ENCODE measurements around the gene POC1A.

The POC1A gene

DNA sequence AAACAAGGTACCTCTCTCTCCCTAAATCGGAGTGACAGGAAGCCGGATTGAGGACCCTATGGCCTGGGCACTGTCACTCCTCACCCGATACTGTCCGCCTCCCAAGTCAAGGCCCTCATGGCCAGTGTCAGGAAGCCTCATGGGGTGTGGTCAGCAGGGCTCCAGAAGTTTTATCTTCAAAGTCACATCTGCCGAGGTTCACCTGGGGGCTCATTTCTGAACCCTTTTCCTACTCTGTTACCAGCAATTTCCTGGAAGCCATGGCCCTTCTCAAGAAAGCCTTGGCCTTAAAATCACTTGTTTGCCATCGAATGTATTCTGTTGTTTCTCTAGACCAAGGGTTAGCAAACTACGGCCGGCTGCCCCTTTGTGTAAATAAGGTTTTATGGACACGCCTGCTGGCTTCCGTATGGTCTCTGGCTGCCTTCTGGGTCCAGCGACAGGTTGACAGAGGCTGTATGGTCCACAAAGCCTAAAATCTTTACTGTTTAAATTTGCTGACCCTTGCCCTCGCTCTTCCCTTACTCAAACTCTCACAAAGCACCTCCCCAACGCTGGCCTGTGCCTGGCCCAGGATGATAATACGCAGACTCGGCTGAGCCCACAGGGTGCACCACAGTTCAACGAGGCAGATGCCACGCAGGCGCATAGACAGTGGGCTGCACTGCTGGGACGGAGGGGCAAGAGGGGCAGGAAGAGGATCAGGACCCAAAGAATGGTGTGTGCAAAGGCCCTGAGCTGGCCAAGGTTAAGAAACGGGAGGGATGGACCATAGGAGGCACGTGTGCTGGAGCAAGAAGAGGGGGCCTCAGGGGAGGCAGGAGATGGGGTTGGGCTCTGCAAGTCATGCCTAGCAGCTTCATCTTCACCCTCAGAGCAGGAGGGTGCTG, 73.1 kb downstream of the POC1A start:
- no peak overlapping the region for H3K9ac ChIP-seq (ENCODE audit: low read depth, low read length)
- no peak overlapping the region for H3K4me3 ChIP-seq (ENCODE audit: low read depth, low read length)
- H3K9me3 ChIP-seq (ENCODE audit: control insufficient read depth, insufficient read depth, low read length) = no peaks in the 10 kb centered on the region
- no peaks in the 10 kb centered on the region for H3K4me1 ChIP-seq (ENCODE audit: control insufficient read depth, insufficient read depth, low read length)
- 0 out of 2 replicates have a peak, but pooled peaks cover 5% of the 10 kb centered on the region for H3K36me3 ChIP-seq (ENCODE audit: control insufficient read depth, insufficient read depth, low read length)
- no peak overlapping the region for H3K27ac ChIP-seq (ENCODE audit: low read depth, low read length)
- H3K27me3 ChIP-seq (ENCODE audit: control insufficient read depth, insufficient read depth, low read length) = no peaks in the 10 kb centered on the region

DNA sequence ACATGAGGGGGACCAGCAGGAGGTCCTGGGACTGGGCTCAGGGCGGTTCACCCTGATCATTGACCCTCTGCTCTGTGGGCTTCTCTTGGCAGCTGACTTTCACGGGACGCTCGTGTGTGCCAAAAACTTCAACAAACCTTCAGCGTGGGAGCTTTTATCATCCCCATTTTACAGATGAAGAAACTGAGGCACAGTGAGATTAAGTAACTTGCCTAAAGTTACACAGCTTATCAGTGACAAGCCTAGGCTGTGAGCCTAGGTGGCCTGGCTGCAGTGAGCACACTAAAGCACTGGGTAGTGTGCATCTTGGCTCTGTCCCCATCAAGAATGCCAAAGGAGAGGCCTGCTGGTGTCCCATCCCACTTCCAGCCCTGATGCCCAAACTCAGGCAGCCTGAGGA, 74.3 kb downstream of the POC1A start:
- H3K27ac ChIP-seq (ENCODE audit: low read depth, low read length) = no peak overlapping the region
- H3K27me3 ChIP-seq (ENCODE audit: control insufficient read depth, insufficient read depth, low read length) = no peaks in the 10 kb centered on the region
- H3K4me1 ChIP-seq (ENCODE audit: control insufficient read depth, insufficient read depth, low read length) = no peaks in the 10 kb centered on the region
- no peaks in the 10 kb centered on the region for H3K9me3 ChIP-seq (ENCODE audit: control insufficient read depth, insufficient read depth, low read length)
- H3K36me3 ChIP-seq (ENCODE audit: control insufficient read depth, insufficient read depth, low read length) = peaks cover 15% of the 10 kb centered on the region
- no peak overlapping the region for H3K4me3 ChIP-seq (ENCODE audit: low read depth, low read length)
- H3K9ac ChIP-seq (ENCODE audit: low read depth, low read length) = no peak overlapping the region

DNA sequence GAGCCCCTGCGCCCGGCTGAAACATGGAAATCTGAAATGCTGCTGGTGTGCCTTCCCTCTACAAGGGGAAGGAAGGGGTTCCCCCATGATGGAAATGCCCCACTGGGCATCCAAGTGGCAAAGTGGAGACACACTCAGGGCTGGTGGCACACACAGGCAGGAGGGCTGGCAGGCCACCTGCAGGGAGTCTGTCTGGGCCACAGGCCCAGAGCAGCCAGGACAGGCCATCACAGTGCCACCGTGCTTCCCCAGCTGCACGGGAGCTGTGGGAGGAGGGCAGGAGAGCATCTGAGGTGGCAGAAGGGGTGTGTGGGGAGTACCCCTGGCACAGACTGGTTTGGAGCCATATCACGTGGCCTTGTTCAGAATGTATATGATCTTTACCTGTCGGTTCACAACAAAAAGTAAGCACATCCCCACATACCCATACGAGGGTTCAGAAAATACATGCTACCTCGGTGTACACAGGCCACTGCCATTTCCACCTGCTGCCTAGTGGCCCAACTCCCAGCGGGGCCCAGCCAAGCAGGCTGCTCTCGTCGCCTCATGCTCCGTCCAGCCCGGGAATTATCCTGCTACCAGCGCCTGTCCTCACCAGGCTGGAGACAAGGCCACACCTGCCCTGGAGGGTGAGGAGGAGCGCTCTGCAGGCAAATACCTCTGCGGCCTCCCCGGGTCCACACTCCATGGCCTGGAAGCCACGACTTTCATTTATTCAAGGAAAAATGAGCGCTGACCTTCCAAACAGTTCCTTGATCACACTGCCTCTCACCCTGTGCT, 75.3 kb downstream of the POC1A start:
- Histone ChIP-seq H3K9ac (ENCODE audit: low read depth, low read length) (no peak overlapping the region), H3K4me1 (ENCODE audit: control insufficient read depth, insufficient read depth, low read length) (no peaks in the 10 kb centered on the region), H3K9me3 (ENCODE audit: control insufficient read depth, insufficient read depth, low read length) (no peaks in the 10 kb centered on the region), H3K36me3 (ENCODE audit: control insufficient read depth, insufficient read depth, low read length) (peaks cover 23% of the 10 kb centered on the region), H3K27ac (ENCODE audit: low read depth, low read length) (no peak overlapping the region), H3K27me3 (ENCODE audit: control insufficient read depth, insufficient read depth, low read length) (no peaks in the 10 kb centered on the region), H3K4me3 (ENCODE audit: low read depth, low read length) (no peak overlapping the region)

DNA sequence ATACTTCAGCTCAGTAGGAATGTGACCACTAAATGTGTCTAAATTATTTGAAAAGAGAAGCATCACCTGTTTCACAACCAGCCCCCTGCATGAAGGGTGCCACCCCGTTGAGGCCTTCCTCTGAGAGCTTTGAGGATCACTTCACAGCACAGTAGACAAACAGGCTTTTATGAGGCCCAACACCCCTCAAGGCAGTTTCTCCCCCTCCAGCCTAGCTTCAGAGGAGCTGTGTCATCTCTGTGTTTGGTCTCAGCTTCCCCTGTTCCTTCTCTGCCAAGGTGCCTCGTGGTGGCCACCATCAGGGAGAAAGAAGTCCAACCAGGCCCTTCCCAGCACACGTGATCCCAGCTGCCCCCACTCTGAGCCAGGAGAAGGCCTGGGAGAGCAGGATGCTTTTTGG, 76.3 kb downstream of the POC1A start:
- no peaks in the 10 kb centered on the region for H3K4me1 ChIP-seq (ENCODE audit: control insufficient read depth, insufficient read depth, low read length)
- H3K4me3 ChIP-seq (ENCODE audit: low read depth, low read length) = no peak overlapping the region
- no peak overlapping the region for H3K9ac ChIP-seq (ENCODE audit: low read depth, low read length)
- peaks cover 29% of the 10 kb centered on the region for H3K36me3 ChIP-seq (ENCODE audit: control insufficient read depth, insufficient read depth, low read length)
- no peaks in the 10 kb centered on the region for H3K9me3 ChIP-seq (ENCODE audit: control insufficient read depth, insufficient read depth, low read length)
- H3K27me3 ChIP-seq (ENCODE audit: control insufficient read depth, insufficient read depth, low read length) = no peaks in the 10 kb centered on the region
- H3K27ac ChIP-seq (ENCODE audit: low read depth, low read length) = no peak overlapping the region

DNA sequence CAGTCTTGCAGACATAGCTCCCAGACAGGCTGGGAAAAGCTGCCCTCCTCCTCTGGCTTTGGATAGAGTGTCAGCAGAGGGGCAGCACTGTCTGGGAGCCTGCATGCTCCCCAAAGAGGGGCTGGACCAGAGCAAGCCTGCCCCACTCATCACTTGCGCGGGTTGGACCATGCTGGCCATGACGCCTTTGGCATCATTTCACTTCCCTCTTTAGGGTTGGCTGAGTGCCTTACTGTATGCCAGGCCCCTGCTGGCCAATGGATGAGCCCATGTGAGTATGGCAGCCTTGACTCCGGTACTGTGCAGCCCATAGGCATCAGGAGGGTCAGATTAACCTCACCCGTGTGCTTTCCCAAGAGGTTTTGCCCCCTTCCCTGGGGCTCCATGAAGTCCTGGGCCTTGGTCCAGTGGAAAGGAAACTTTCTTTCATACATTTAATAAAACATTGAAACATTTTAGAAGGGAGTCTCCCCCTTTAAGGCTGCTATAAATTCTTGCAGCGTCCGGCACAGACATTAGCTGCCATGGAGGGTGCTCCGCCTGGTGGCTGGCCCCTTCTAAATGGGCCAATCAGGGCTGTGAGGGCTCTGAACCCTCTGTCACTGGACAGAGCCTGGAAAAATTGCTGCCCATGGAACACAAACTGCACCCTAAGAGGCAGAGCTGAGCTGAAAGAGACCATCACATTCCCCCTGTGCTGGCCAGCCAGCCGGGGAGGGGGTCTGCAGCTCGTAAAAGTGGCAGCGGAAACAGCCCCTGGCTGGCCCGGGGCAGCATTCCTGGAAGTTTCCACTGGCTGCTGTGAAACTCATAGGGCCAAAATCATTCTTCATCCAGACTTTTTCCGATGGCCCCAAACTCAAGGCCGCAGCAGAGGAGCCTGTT, 77.1 kb downstream of the POC1A start:
- Histone ChIP-seq H3K4me3 (ENCODE audit: low read depth, low read length) (no peak overlapping the region), H3K27me3 (ENCODE audit: control insufficient read depth, insufficient read depth, low read length) (no peaks in the 10 kb centered on the region), H3K4me1 (ENCODE audit: control insufficient read depth, insufficient read depth, low read length) (no peaks in the 10 kb centered on the region), H3K36me3 (ENCODE audit: control insufficient read depth, insufficient read depth, low read length) (peaks cover 29% of the 10 kb centered on the region), H3K9ac (ENCODE audit: low read depth, low read length) (no peak overlapping the region), H3K27ac (ENCODE audit: low read depth, low read length) (no peak overlapping the region), H3K9me3 (ENCODE audit: control insufficient read depth, insufficient read depth, low read length) (no peaks in the 10 kb centered on the region)

DNA sequence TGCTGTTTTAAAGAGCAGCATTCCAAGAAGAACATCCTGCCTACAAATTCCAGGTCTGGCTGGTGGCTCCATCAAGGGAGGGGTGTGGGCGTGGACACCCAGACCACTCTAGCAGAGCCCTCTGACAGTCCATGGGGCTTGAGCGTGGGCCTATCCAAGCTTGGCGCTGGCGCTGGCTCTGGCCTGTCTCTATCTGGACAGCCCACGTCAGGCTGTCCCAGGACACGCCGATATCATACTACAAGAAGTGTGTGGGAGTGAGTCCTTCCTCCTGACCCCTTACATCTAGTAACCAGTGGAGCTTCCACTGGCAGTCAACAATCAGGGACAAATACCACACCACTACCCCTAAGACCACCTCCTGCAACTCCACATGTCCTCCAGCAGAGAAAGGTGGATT, 80.7 kb downstream of the POC1A start:
- no peak overlapping the region for H3K9ac ChIP-seq (ENCODE audit: low read depth, low read length)
- H3K4me1 ChIP-seq (ENCODE audit: control insufficient read depth, insufficient read depth, low read length) = no peaks in the 10 kb centered on the region
- no peaks in the 10 kb centered on the region for H3K9me3 ChIP-seq (ENCODE audit: control insufficient read depth, insufficient read depth, low read length)
- no peaks in the 10 kb centered on the region for H3K27me3 ChIP-seq (ENCODE audit: control insufficient read depth, insufficient read depth, low read length)
- H3K27ac ChIP-seq (ENCODE audit: low read depth, low read length) = no peak overlapping the region
- H3K36me3 ChIP-seq (ENCODE audit: control insufficient read depth, insufficient read depth, low read length) = peaks cover 25% of the 10 kb centered on the region
- H3K4me3 ChIP-seq (ENCODE audit: low read depth, low read length) = no peak overlapping the region

DNA sequence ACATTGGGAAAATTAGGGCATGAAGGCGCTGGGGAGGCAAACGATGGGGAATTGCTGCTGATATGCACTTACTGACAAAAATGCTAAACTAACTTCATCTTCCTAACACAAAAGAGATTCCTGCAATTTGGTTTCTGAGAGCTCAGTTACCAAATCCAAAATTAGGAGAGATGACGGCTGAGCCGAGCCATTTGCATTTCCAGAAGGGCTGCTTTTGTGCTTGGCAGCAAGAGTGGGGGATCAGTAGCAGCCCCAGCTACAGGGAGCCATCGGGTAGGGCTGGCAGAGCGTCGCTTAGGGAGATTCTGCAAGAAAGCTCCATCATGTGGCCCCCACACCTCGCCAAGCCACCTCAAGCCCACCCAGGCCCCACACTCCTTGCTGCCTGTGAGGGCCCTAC, 81.8 kb downstream of the POC1A start:
- Histone ChIP-seq H3K9ac (ENCODE audit: low read depth, low read length) (no peak overlapping the region), H3K4me1 (ENCODE audit: control insufficient read depth, insufficient read depth, low read length) (no peaks in the 10 kb centered on the region), H3K36me3 (ENCODE audit: control insufficient read depth, insufficient read depth, low read length) (peaks cover 25% of the 10 kb centered on the region), H3K27me3 (ENCODE audit: control insufficient read depth, insufficient read depth, low read length) (no peaks in the 10 kb centered on the region), H3K27ac (ENCODE audit: low read depth, low read length) (no peak overlapping the region), H3K4me3 (ENCODE audit: low read depth, low read length) (no peak overlapping the region), H3K9me3 (ENCODE audit: control insufficient read depth, insufficient read depth, low read length) (no peaks in the 10 kb centered on the region)

DNA sequence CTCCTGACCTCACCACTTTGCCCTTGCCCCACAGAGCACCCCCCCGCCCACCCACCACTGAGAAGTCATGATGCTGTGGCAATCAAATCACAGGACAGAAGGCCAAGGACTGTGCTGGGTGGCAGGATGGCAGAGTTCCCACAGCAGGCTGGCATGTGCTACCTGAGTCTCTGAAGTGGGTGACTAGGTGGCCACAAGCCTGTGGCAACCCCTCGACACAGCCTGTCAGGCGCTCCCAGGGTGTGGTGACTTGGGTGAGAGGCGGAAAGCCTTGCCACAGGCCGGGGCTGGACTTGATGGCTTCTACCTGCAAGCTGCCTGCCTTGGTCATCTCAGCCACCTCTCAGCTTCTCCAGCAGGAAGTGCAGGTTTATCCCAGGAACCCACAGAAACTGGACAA, 82.2 kb downstream of the POC1A start:
- H3K4me1 ChIP-seq (ENCODE audit: control insufficient read depth, insufficient read depth, low read length) = no peaks in the 10 kb centered on the region
- no peak overlapping the region for H3K27ac ChIP-seq (ENCODE audit: low read depth, low read length)
- no peaks in the 10 kb centered on the region for H3K9me3 ChIP-seq (ENCODE audit: control insufficient read depth, insufficient read depth, low read length)
- H3K27me3 ChIP-seq (ENCODE audit: control insufficient read depth, insufficient read depth, low read length) = no peaks in the 10 kb centered on the region
- no peak overlapping the region for H3K9ac ChIP-seq (ENCODE audit: low read depth, low read length)
- H3K4me3 ChIP-seq (ENCODE audit: low read depth, low read length) = no peak overlapping the region
- peaks cover 25% of the 10 kb centered on the region for H3K36me3 ChIP-seq (ENCODE audit: control insufficient read depth, insufficient read depth, low read length)

DNA sequence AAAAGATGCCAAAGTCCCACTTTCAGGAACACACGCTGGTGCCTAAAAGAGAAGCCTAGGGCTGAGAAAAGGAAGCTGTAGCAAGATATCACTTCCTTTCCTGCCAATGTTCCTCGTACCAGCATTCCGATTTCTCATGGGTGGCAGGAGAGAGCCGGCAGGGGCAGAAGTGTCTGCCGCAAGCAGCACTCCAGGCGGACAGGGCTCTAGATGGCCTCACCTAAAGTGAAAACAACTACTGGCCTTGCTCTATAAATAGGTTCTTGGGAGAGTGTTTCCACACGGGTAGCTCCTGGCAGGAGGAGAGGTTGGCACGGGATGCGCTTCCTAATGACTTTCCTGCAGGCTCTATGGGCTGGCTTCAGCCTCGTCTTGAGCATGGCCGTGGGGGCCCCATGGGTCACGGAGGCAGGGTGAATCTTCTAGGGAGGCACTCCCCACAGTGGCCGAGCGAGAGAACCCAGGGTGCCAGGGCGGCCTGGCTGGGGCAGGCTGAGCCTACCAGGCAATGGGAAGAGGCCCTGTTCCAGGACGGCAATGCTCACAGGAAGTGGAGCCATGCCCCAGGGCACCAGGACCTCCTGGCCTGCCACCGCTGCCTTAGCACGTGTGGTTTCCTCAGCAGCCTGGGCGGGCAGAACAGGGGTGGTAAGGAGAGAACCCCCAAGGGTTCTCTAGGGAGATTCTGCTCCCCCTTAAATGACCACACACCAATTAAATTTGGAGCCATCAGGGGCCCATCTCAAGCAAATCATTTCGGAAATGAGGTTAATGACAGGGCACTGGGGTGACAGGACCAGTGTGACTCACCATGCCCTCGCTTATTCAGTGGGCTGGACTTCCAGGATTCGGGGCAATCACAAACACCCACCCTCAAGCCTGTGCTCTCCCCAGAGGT, 83.2 kb downstream of the POC1A start:
- H3K4me1 ChIP-seq (ENCODE audit: control insufficient read depth, insufficient read depth, low read length) = no peaks in the 10 kb centered on the region
- H3K36me3 ChIP-seq (ENCODE audit: control insufficient read depth, insufficient read depth, low read length) = peaks cover 25% of the 10 kb centered on the region
- no peaks in the 10 kb centered on the region for H3K27me3 ChIP-seq (ENCODE audit: control insufficient read depth, insufficient read depth, low read length)
- H3K4me3 ChIP-seq (ENCODE audit: low read depth, low read length) = no peak overlapping the region
- H3K27ac ChIP-seq (ENCODE audit: low read depth, low read length) = no peak overlapping the region
- H3K9me3 ChIP-seq (ENCODE audit: control insufficient read depth, insufficient read depth, low read length) = no peaks in the 10 kb centered on the region
- H3K9ac ChIP-seq (ENCODE audit: low read depth, low read length) = no peak overlapping the region

DNA sequence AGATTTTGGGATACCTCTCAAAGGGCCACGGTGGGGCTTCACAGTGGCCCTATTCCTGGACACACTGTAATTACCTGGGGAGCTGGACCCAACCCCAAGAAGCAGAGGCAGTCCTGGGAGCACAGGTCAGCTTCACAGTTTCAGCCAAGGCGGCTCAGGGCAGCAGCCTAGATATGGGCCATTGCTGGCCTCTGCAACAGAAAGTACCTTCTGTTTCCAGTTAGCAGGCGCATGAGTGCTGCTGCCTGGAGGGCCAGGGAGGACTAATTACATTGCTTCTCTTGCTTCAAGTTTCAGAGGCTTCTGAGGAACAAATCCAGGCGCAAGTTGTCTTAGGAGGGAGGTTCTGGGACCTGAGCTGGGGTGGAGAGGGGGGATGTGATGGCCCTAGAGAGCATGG, 84.4 kb downstream of the POC1A start:
- Histone ChIP-seq H3K27me3 (ENCODE audit: control insufficient read depth, insufficient read depth, low read length) (no peaks in the 10 kb centered on the region), H3K9me3 (ENCODE audit: control insufficient read depth, insufficient read depth, low read length) (no peaks in the 10 kb centered on the region), H3K4me1 (ENCODE audit: control insufficient read depth, insufficient read depth, low read length) (no peaks in the 10 kb centered on the region), H3K4me3 (ENCODE audit: low read depth, low read length) (no peak overlapping the region), H3K9ac (ENCODE audit: low read depth, low read length) (no peak overlapping the region), H3K36me3 (ENCODE audit: control insufficient read depth, insufficient read depth, low read length) (peaks cover 14% of the 10 kb centered on the region; the same call in 1 of the 2 replicates), H3K27ac (ENCODE audit: low read depth, low read length) (no peak overlapping the region)
